GM10248 (cell line): ENCODE measurements around the gene IPO11.

Experiments
- CTCF ChIA-PET: fragments of 300-600 bp; sonication (Branson Sonifier 250); formaldehyde crosslinking; extraction: SDS; loops from one replicate; lab custom pipeline; 2021; ENCODE audit warnings: antibody characterized with exemption; lab: Yijun Ruan, JAX
- POLR2A ChIA-PET: fragments of 350-650 bp; sonication (Branson Sonifier 250); formaldehyde crosslinking; extraction: SDS; loops from one replicate; lab custom pipeline; 2020; ENCODE audit warnings: antibody characterized with exemption; lab: Yijun Ruan, JAX
- DNase-seq: peaks from one replicate; pipeline ENCODE4 v3.0.0; 2012; ENCODE audit errors: extremely low spot score
- CTCF ChIP-seq: IDR thresholded peaks from 2 replicates; pipeline ENCODE4 v1.5.1; 2012; ENCODE audit warnings: mild to moderate bottlenecking, low read depth; ENCODE audit errors: extremely low read depth, missing control alignments, control extremely low read depth

IPO11 gene

GRCh38 chr5:62575489-62575888, 162.9 kb downstream of the IPO11 start:
- no peak for TF ChIP-seq CTCF
- POLR2A ChIA-PET: no interaction called here
- CTCF ChIA-PET: interaction anchor here (1.4 kb wide), 1 partner anchor 30 kb away, joined by 3 read pairs; no protein-coding TSS in a partner anchor
- no peak for DNase-seq

- ChIA-PET POLR2A (interaction anchor here (0.6 kb wide), 1 partner anchor 839 kb away, joined by 4 read pairs; no protein-coding TSS in a partner anchor), CTCF (interaction anchor here (1.5 kb wide), 1 partner anchor 11 kb away, joined by 3 read pairs; no protein-coding TSS in a partner anchor)
- no peak for TF ChIP-seq CTCF
- no peak for DNase-seq
Measured at GRCh38 chr5:62576570-62577170, 164.1 kb downstream of the IPO11 start.

- CTCF ChIA-PET: interaction anchor here (1.5 kb wide), 1 partner anchor 12 kb away, joined by 3 read pairs; no protein-coding TSS in a partner anchor
- POLR2A ChIA-PET: no interaction called here
- TF ChIP-seq CTCF: no peak
- no peak for DNase-seq
Measured at GRCh38 chr5:62577488-62577887, 164.9 kb downstream of the IPO11 start.

- ChIA-PET POLR2A (no interaction called here), CTCF (interaction anchor here (0.6 kb wide), 1 partner anchor 9 kb away, joined by 3 read pairs; no protein-coding TSS in a partner anchor)
- DNase-seq: peak; percentile 20
- no peak for TF ChIP-seq CTCF
Measured at GRCh38 chr5:62578540-62578939, 166.0 kb downstream of the IPO11 start, which contains the start of gene LRRC70. LRRC70 (plus strand) TSS chr5:62578819; CDS start chr5:62579439, 620 bp downstream.

- no peak for TF ChIP-seq CTCF
- ChIA-PET CTCF (no interaction called here), POLR2A (no interaction called here)
- DNase-seq: no peak
Measured at GRCh38 chr5:62579761-62580160, 167.2 kb downstream of the IPO11 start.

GRCh38 chr5:62581836-62582597, 169.5 kb downstream of the IPO11 start:
- ChIA-PET CTCF (interaction anchor here (1.0 to 3.7 kb wide), 3 partner anchors 9 to 14 kb away, joined by 3 to 18 read pairs (median 4); no protein-coding TSS in a partner anchor), POLR2A (no interaction called here)
- no peak for DNase-seq
- TF ChIP-seq CTCF: no peak
